H1 (cell line): Measurements from ENCODE around the gene CCDC71. TPM values are rescaled to one million over a fixed set of nuclear protein-coding genes. Genes with fewer than 3 reads are reported as not detected.

ENCODE experiments used
- CBX5 ChIP-seq: fragments of 300-800, 300-1000 bp; sonication (generic); IDR thresholded peaks from 2 replicates; pipeline ENCODE4 v1.7.1; 2016; ENCODE audit warnings: antibody characterized with exemption, low read length, low read depth
- CREB1 ChIP-seq: IDR thresholded peaks from 2 replicates; pipeline ENCODE4 v1.6.1; 2012; ENCODE audit warnings: inconsistent platforms
- EGR1 ChIP-seq: IDR thresholded peaks from 2 replicates; pipeline ENCODE4 v1.6.1; 2011; ENCODE audit warnings: low read depth, low read length, borderline replicate concordance
- EZH2 ChIP-seq: fragments of 200-600 bp; sonication (generic); IDR thresholded peaks from 2 replicates; pipeline ENCODE4 v1.7.1; 2012; ENCODE audit warnings: low read depth, mild to moderate bottlenecking, moderate library complexity, low read length, inconsistent platforms; ENCODE audit not compliant: severe bottlenecking
- GABPA ChIP-seq: IDR thresholded peaks from 2 replicates; pipeline ENCODE4 v1.6.1; 2011; ENCODE audit warnings: mild to moderate bottlenecking, low read length, moderate library complexity, borderline replicate concordance; ENCODE audit not compliant: insufficient read depth
- HDAC6 ChIP-seq: IDR thresholded peaks from one replicate; pipeline ENCODE4 v1.7.1; 2012; ENCODE audit warnings: low read depth, mild to moderate bottlenecking, inconsistent platforms, low read length, moderate library complexity
- JUN ChIP-seq: IDR thresholded peaks from 2 replicates; pipeline ENCODE4 v1.6.1; 2011; ENCODE audit warnings: low read depth, mild to moderate bottlenecking, improper control_type of control experiment, low read length
- KDM1A ChIP-seq: fragments of 200-600, 300-600 bp; sonication (generic); IDR thresholded peaks from 2 replicates; pipeline ENCODE4 v1.7.1; 2016; ENCODE audit warnings: mild to moderate bottlenecking, low read length, borderline replicate concordance
- NRF1 ChIP-seq: IDR thresholded peaks from 2 replicates; pipeline ENCODE4 v1.6.1; 2011; ENCODE audit warnings: mild to moderate bottlenecking, low read depth, low read length, improper control_type of control experiment
- PHF8 ChIP-seq: fragments of 200-600 bp; sonication (generic); conservative IDR thresholded peaks from 2 replicates; pipeline ENCODE4 v1.7.1; 2012; ENCODE audit warnings: low read depth, mild to moderate bottlenecking, inconsistent platforms, low read length, moderate library complexity
- POLR2AphosphoS5 ChIP-seq: IDR thresholded peaks from 2 replicates; pipeline ENCODE4 v1.6.1; 2011; ENCODE audit warnings: low read depth, low read length
- POU5F1 ChIP-seq: IDR thresholded peaks from 2 replicates; pipeline ENCODE4 v1.6.1; 2011; ENCODE audit warnings: low read depth, mild to moderate bottlenecking, low read length, moderate library complexity
- RFX5 ChIP-seq: IDR thresholded peaks from 2 replicates; pipeline ENCODE4 v1.6.1; 2011; ENCODE audit warnings: low read depth, low read length, improper control_type of control experiment, borderline replicate concordance
- RNF2 ChIP-seq: fragments of 200-900, 300-1000 bp; sonication (generic); IDR thresholded peaks from 2 replicates; pipeline ENCODE4 v1.7.1; 2016; ENCODE audit warnings: borderline replicate concordance, low read depth, mild to moderate bottlenecking, antibody characterized with exemption, low read length; ENCODE audit not compliant: poor library complexity, severe bottlenecking; ENCODE audit errors: missing control alignments
- RXRA ChIP-seq: IDR thresholded peaks from 2 replicates; pipeline ENCODE4 v1.6.1; 2011; ENCODE audit warnings: low read depth, mild to moderate bottlenecking, low read length, moderate library complexity; ENCODE audit not compliant: insufficient read depth
- SUZ12 ChIP-seq: fragments of 200-600 bp; sonication (generic); IDR thresholded peaks from 2 replicates; pipeline ENCODE4 v1.6.1; 2012; ENCODE audit warnings: mild to moderate bottlenecking, inconsistent platforms, low read length, moderate library complexity, mixed read lengths
- TAF1 ChIP-seq: IDR thresholded peaks from 2 replicates; pipeline ENCODE4 v1.6.1; 2011; ENCODE audit warnings: mild to moderate bottlenecking, low read depth, low read length
- polyA plus RNA-seq, 7 experiments: library from polyadenylated mRNA; depleted of rRNA in 3 of 7; stranded (reverse) in 5 of 7; unstranded in 2 of 7; fragments of >200 nt in 5 of 7; fragments of 200-250 nt in 2 of 7; gene quantifications; 1 replicate in 5 of 7; 2 replicates in 1 of 7; 4 replicates in 1 of 7; pipeline versions ENCODE4 v1.2.1 to v1.2.3, GENCODE V29; 2011 to 2013; ENCODE audit warnings: missing spikeins in 2 of 7, mixed read lengths in 2 of 7
- total RNA-seq: library from RNA; stranded (reverse); fragmentation: NEBNext Ultra II Directional; extraction: Animal tissue kit (Norgen Biotek cat#: 25700); gene quantifications from 2 replicates; pipeline ENCODE4 v1.2.1, GENCODE V29; 2021
- TF ChIP-seq, protein P1 (sequence below), 3 experiments: IDR thresholded peaks; 1 replicate in 2 of 3; 2 replicates in 1 of 3; pipeline versions ENCODE4 v1.5.1 to v1.6.1; 2011; ENCODE audit warnings: low read length in 3 of 3, mild to moderate bottlenecking in 3 of 3, inconsistent platforms in 2 of 3, low read depth in 1 of 3, moderate library complexity in 1 of 3; ENCODE audit not compliant: insufficient read depth in 1 of 3; ENCODE audit errors: control extremely low read depth in 1 of 3
- TF ChIP-seq, protein P2 (sequence below): IDR thresholded peaks from 2 replicates; pipeline ENCODE4 v1.6.1; 2011; ENCODE audit warnings: low read depth, mild to moderate bottlenecking, low read length; ENCODE audit not compliant: insufficient read depth
- TF ChIP-seq, protein P3 (sequence below): IDR thresholded peaks from 2 replicates; pipeline ENCODE4 v1.6.1; 2011; ENCODE audit warnings: low read length, improper control_type of control experiment

The CCDC71 gene
- total and polyA plus RNA-seq, 2 of the 8 experiments (the other 6 are each of a cell fraction or from before 2014, with no cell fraction given), result 26.7 to 57.4 TPM

DNA sequence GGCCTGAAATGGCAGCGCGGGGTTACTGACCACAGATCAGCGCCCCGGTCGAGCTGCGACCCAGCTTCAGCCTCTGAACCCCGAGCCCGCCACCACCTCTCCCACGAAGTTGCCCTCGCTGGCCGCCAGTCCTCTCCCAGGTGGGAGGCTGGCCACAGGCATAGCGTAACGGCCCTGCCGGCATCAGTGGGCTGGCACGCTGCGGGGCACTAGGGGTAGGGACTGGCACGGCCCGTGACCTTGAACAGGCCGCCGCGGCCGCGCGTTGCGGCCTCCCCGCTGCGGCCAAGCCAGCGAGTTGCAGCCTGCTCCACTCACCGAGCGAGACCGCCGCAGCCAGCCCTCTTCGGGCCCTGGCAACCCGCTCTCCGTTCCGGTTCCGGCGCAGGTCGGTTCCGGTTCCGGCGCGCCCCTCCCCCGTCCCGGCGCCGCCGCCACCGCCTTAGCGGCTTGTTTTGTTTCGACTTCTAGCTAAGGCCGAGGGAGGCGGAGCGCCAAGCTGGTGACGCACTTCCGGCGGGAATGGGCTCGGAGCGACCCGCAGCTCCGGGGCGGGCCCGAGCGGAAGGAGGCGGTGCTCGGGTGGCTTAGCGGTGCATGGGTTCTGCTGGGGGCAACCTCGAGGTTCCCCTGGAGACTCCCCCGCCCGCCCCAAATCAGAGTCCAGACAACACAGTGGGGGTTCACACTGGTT, 45.5 kb downstream of the CCDC71 start, which contains the start of gene USP19 (continued):
- no peak for TF ChIP-seq NRF1
- TF ChIP-seq EGR1, result no peak
- TF ChIP-seq RXRA, result no peak
- TF ChIP-seq GABPA, result peak; percentile 92
- peak; percentile 83 for TF ChIP-seq CREB1
- 0 out of 2 replicates have a peak, but pooled peaks have one; percentile 51 for TF ChIP-seq TAF1
- TF ChIP-seq PHF8, result peak; percentile 95
- TF ChIP-seq SUZ12, result no peak
- TF ChIP-seq, protein P1, sequence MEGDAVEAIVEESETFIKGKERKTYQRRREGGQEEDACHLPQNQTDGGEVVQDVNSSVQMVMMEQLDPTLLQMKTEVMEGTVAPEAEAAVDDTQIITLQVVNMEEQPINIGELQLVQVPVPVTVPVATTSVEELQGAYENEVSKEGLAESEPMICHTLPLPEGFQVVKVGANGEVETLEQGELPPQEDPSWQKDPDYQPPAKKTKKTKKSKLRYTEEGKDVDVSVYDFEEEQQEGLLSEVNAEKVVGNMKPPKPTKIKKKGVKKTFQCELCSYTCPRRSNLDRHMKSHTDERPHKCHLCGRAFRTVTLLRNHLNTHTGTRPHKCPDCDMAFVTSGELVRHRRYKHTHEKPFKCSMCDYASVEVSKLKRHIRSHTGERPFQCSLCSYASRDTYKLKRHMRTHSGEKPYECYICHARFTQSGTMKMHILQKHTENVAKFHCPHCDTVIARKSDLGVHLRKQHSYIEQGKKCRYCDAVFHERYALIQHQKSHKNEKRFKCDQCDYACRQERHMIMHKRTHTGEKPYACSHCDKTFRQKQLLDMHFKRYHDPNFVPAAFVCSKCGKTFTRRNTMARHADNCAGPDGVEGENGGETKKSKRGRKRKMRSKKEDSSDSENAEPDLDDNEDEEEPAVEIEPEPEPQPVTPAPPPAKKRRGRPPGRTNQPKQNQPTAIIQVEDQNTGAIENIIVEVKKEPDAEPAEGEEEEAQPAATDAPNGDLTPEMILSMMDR (IDR thresholded peaks at IDR 0.05; ENCODE audit: control extremely low read depth in 1 of 3, insufficient read depth in 1 of 3, low read depth in 1 of 3, low read length in 3 of 3), result no peak
- no peak for TF ChIP-seq HDAC6
- TF ChIP-seq EZH2, result no peak
- TF ChIP-seq KDM1A, result no peak
- TF ChIP-seq RNF2, result no peak
- no peak for TF ChIP-seq POU5F1
- no peak for TF ChIP-seq RFX5
- TF ChIP-seq, protein P2, sequence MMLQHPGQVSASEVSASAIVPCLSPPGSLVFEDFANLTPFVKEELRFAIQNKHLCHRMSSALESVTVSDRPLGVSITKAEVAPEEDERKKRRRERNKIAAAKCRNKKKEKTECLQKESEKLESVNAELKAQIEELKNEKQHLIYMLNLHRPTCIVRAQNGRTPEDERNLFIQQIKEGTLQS, result no peak
- TF ChIP-seq, protein P3, sequence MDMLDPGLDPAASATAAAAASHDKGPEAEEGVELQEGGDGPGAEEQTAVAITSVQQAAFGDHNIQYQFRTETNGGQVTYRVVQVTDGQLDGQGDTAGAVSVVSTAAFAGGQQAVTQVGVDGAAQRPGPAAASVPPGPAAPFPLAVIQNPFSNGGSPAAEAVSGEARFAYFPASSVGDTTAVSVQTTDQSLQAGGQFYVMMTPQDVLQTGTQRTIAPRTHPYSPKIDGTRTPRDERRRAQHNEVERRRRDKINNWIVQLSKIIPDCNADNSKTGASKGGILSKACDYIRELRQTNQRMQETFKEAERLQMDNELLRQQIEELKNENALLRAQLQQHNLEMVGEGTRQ, result peak; percentile 17; the same call in 1 of the 2 replicates
- no peak for TF ChIP-seq JUN
- no peak for TF ChIP-seq CBX5
- peak; percentile 71 for TF ChIP-seq POLR2AphosphoS5
